Keratinocyte (primary cell): ENCODE measurements around the gene CNDP2. TPM values are rescaled to one million over a fixed set of nuclear protein-coding genes. Genes with fewer than 3 reads are reported as not detected.

Experiments
- DNase-seq: peaks from one replicate; pipeline ENCODE4 v3.0.0-alpha.2; 2011; ENCODE audit warnings: low read depth, missing footprints, low spot score
- FAIRE-seq: peaks from 2 replicates; lab custom pipeline; 2011; peaks lifted over from hg19 to GRCh38; lab: Jason Lieb, UNC
- H2AFZ ChIP-seq: 2 replicates; pipeline ENCODE4 v1.6.0; 2012; ENCODE audit warnings: low read length, control low read depth, inconsistent platforms; ENCODE audit not compliant: control insufficient read depth
- H3K27ac ChIP-seq: 2 replicates; pipeline ENCODE4 v1.5.1; 2011; ENCODE audit warnings: low read length; ENCODE audit not compliant: control insufficient read depth, insufficient read depth
- H3K27me3 ChIP-seq: 3 replicates; pipeline ENCODE4 v1.6.0; 2011; ENCODE audit warnings: low read length; ENCODE audit not compliant: control insufficient read depth, insufficient read depth; ENCODE audit errors: extremely low read depth
- H3K36me3 ChIP-seq, 2 experiments: 2 replicates in 1 of 2; 3 replicates in 1 of 2; pipeline ENCODE4 v1.5.1; 2011; ENCODE audit warnings: low read length in 2 of 2, mild to moderate bottlenecking in 1 of 2; ENCODE audit not compliant: control insufficient read depth in 2 of 2, insufficient read depth in 2 of 2; ENCODE audit errors: extremely low read depth in 1 of 2
- H3K4me1 ChIP-seq: 3 replicates; pipeline ENCODE4 v1.5.1; 2011; ENCODE audit warnings: low read length; ENCODE audit not compliant: control insufficient read depth, insufficient read depth; ENCODE audit errors: extremely low read depth
- H3K4me2 ChIP-seq: 3 replicates; pipeline ENCODE4 v1.6.0; 2011; ENCODE audit warnings: low read depth, low read length; ENCODE audit not compliant: control insufficient read depth, insufficient read depth; ENCODE audit errors: extremely low read depth
- H3K4me3 ChIP-seq, 3 experiments: fragments of 200-600 bp in 1 of 3; sonication (generic) in 1 of 3; 2 replicates in 2 of 3; 3 replicates in 1 of 3; pipeline ENCODE4 v1.5.1; 2011 to 2016; ENCODE audit warnings: low read length in 3 of 3, mild to moderate bottlenecking in 3 of 3, control low read depth in 2 of 3, inconsistent platforms in 1 of 3, low read depth in 1 of 3, mixed read lengths in 1 of 3, mixed run types in 1 of 3, moderate library complexity in 1 of 3; ENCODE audit not compliant: control insufficient read depth in 2 of 3, insufficient read depth in 2 of 3; ENCODE audit errors: extremely low read depth in 1 of 3
- H3K79me2 ChIP-seq: 2 replicates; pipeline ENCODE4 v1.6.0; 2012; ENCODE audit warnings: low read length; ENCODE audit not compliant: control insufficient read depth, insufficient read depth
- H3K9ac ChIP-seq: 3 replicates; pipeline ENCODE4 v1.6.0; 2011; ENCODE audit warnings: low read length; ENCODE audit not compliant: control insufficient read depth, insufficient read depth; ENCODE audit errors: extremely low read depth
- H3K9me1 ChIP-seq: 3 replicates; pipeline ENCODE4 v1.6.0; 2011; ENCODE audit warnings: low read length; ENCODE audit not compliant: control insufficient read depth, insufficient read depth; ENCODE audit errors: extremely low read depth
- H3K9me3 ChIP-seq: 2 replicates; pipeline ENCODE4 v1.5.1; 2012; ENCODE audit warnings: low read depth, low read length; ENCODE audit not compliant: control insufficient read depth
- H4K20me1 ChIP-seq: 3 replicates; pipeline ENCODE4 v1.6.0; 2011; ENCODE audit warnings: low read length; ENCODE audit not compliant: control insufficient read depth, insufficient read depth; ENCODE audit errors: extremely low read depth
- EZH2 ChIP-seq: IDR thresholded peaks from one replicate; pipeline ENCODE4 v1.6.1; 2012; ENCODE audit warnings: inconsistent platforms, mild to moderate bottlenecking, low read length, moderate library complexity
- dilution Hi-C: fragments of 300-500 bp; cut with MboI; formaldehyde crosslinking; loops from one replicate; pipeline ENCODE4 v1.7.0; 2020; ENCODE audit warnings: low sequenced_read_pairs; ENCODE audit not compliant: extremely low pct_ligation_motif_present
- polyA plus RNA-seq, 5 experiments: library from polyadenylated mRNA; depleted of rRNA in 3 of 5; stranded (reverse) in 3 of 5; stranded (forward) in 1 of 5; unstranded in 1 of 5; fragments of >200 nt; gene quantifications; 1 replicate in 1 of 5; 2 replicates in 3 of 5; 3 replicates in 1 of 5; pipeline versions ENCODE4 v1.2.1 to v1.2.3, GENCODE V29; 2011 to 2012; ENCODE audit warnings: missing spikeins in 2 of 5, low read depth in 1 of 5, low replicate concordance in 1 of 5
- TF ChIP-seq, protein P1 (sequence below), 3 experiments: IDR thresholded peaks in 1 of 3; conservative IDR thresholded peaks in 1 of 3; optimal IDR thresholded peaks in 1 of 3; 2 replicates in 2 of 3; 3 replicates in 1 of 3; pipeline versions ENCODE3 to v1.5.1; 2011; ENCODE audit warnings: low read length in 3 of 3, mild to moderate bottlenecking in 3 of 3, moderate library complexity in 2 of 3, control low read depth in 1 of 3, inconsistent platforms in 1 of 3; ENCODE audit not compliant: insufficient read depth in 2 of 3; ENCODE audit errors: extremely low read depth in 1 of 3

Gene CNDP2
- polyA plus RNA-seq, 1 donor (not counting 4 experiments of a cell fraction or from before 2014, with no cell fraction given): 126 TPM

DNA sequence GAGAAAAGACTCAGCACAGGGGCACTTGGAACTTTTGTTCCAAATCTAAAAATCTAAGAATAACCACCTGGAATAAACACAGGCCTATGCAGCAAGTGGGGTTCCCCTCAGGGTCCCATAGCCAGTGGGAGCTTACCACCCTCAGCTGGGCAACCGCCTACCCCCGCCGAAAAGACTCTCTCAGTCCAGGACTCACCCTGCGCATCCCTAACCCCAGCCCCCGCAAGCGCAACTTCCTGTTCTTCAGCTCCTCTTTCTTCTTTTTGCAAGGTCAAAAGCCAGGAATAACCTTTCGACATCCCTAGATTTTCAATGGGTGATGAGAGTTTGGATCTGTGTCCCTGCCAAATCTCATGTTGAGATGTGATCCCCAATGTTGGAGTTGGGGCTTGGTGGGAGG is 51.7 kb downstream of the CNDP2 start:
- Histone ChIP-seq H4K20me1 (no peaks in the 10 kb centered on the region), H3K4me2 (no peak overlapping the region), H3K9ac (no peak overlapping the region), H3K9me3 (no peaks in the 10 kb centered on the region), H3K36me3 (no peaks in the 10 kb centered on the region), H3K27me3 (peaks cover 4% of the 10 kb centered on the region), H3K27ac (no peak overlapping the region), H3K9me1 (no peaks in the 10 kb centered on the region), H3K4me1 (no peaks in the 10 kb centered on the region), H3K79me2 (no peaks in the 10 kb centered on the region), H2AFZ (no peak overlapping the region), H3K4me3 (no peak overlapping the region)
- dilution Hi-C loops: no loop called here
- no peak for TF ChIP-seq EZH2
- TF ChIP-seq, protein P1, sequence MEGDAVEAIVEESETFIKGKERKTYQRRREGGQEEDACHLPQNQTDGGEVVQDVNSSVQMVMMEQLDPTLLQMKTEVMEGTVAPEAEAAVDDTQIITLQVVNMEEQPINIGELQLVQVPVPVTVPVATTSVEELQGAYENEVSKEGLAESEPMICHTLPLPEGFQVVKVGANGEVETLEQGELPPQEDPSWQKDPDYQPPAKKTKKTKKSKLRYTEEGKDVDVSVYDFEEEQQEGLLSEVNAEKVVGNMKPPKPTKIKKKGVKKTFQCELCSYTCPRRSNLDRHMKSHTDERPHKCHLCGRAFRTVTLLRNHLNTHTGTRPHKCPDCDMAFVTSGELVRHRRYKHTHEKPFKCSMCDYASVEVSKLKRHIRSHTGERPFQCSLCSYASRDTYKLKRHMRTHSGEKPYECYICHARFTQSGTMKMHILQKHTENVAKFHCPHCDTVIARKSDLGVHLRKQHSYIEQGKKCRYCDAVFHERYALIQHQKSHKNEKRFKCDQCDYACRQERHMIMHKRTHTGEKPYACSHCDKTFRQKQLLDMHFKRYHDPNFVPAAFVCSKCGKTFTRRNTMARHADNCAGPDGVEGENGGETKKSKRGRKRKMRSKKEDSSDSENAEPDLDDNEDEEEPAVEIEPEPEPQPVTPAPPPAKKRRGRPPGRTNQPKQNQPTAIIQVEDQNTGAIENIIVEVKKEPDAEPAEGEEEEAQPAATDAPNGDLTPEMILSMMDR (optimal IDR thresholded peaks at IDR 0.05 in 1 of 3, IDR thresholded peaks at IDR 0.05 in 1 of 3, conservative IDR thresholded peaks at IDR 0.05 in 1 of 3; ENCODE audit: extremely low read depth in 1 of 3, insufficient read depth in 2 of 3, low read length in 3 of 3): no peak
- DNase-seq (no peak), FAIRE-seq (no peak)

DNA sequence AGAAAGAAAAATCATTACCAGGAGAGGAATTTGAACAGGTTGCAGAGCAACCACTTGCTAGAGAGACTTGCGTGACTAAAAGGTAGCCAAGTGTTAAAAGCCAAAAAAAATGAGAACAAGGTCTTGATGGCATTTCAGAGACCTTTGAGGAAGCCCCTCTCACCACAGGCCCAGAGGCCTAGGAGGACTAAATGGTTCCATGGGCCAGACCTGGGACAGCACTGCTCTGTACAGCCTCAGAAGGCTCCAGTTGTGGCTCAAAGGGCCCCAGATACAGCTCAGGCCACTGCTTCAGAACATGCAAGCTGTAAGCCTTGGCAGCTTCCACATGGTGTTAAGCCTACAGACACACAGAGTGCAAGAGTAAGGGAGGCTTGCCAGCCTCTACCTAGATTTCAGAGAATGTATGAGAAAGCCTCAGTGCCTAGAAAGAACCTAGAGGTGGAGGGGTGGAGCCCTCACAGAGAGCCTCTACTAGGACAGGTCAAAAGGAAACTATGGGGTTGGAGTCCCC is 53.5 kb downstream of the CNDP2 start:
- H3K4me1 ChIP-seq: no peaks in the 10 kb centered on the region
- H3K36me3 ChIP-seq: no peaks in the 10 kb centered on the region
- H3K9ac ChIP-seq: no peak overlapping the region
- no peaks in the 10 kb centered on the region for H4K20me1 ChIP-seq
- dilution Hi-C loops: no loop called here
- H3K4me2 ChIP-seq: no peak overlapping the region
- DNase-seq (no peak), FAIRE-seq (no peak)
- H3K27ac ChIP-seq: no peak overlapping the region
- H3K79me2 ChIP-seq: no peaks in the 10 kb centered on the region
- H3K9me3 ChIP-seq: no peaks in the 10 kb centered on the region
- TF ChIP-seq EZH2: no peak
- TF ChIP-seq, protein P1 (optimal IDR thresholded peaks at IDR 0.05 in 1 of 3, IDR thresholded peaks at IDR 0.05 in 1 of 3, conservative IDR thresholded peaks at IDR 0.05 in 1 of 3; ENCODE audit: extremely low read depth in 1 of 3, insufficient read depth in 2 of 3, low read length in 3 of 3): no peak
- H2AFZ ChIP-seq: no peak overlapping the region
- H3K27me3 ChIP-seq: peaks cover 4% of the 10 kb centered on the region
- H3K9me1 ChIP-seq: no peaks in the 10 kb centered on the region
- no peak overlapping the region for H3K4me3 ChIP-seq
